T47D (cell line): ENCODE measurements around the gene ZYG11B.
"Not testable (repeated sequence)": the region's sequence is repeated elsewhere in the genome, so short reads cannot be mapped to it uniquely, and the experiment has no call there.

ENCODE experiments used
- DNase-seq, 2 experiments: peaks; one replicate each; pipeline versions ENCODE4 v3.0.0 to v3.0.0-alpha.2; 2011 to 2012; ENCODE audit warnings: low read depth in 1 of 2, low spot score in 1 of 2
- JUND ChIP-seq: IDR thresholded peaks from 2 replicates; pipeline ENCODE4 v1.6.1; 2012; ENCODE audit warnings: low read depth
- in situ Hi-C: cut with HindIII; loops from 2 replicates; pipeline ENCODE4 v1.10.0; 2016; ENCODE audit warnings: low sequenced_read_pairs, low pct_unique_long_range_greater_than_20kb

Gene ZYG11B

DNA sequence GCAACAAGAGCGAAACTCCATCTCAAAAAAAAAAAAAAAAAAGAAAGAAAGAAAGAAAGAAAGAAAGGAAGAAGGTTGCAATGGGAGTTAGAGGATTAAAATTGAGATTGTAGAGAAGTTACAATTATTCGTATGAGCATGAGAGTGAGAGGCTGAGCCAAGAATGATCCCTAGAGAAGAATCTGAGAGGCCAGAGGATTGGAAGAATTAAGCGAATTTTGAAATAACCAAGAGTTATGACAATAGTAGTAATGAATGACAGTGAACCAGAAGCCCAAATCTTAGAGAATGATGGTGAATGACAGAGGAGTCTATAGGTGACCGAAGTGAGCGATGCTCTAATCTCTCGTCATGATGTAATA lies 369 bp upstream of the ZYG11B start:
- no peak for TF ChIP-seq JUND
- DNase-seq, result no peak

GRCh38 chr1:52727114-52727586 lies 897 bp downstream of the ZYG11B start:
- DNase-seq, result no peak
- TF ChIP-seq JUND, result no peak

More for the DNA sequence above, 369 bp upstream of the ZYG11B start:
- in situ Hi-C loops, result no loop called here

DNA sequence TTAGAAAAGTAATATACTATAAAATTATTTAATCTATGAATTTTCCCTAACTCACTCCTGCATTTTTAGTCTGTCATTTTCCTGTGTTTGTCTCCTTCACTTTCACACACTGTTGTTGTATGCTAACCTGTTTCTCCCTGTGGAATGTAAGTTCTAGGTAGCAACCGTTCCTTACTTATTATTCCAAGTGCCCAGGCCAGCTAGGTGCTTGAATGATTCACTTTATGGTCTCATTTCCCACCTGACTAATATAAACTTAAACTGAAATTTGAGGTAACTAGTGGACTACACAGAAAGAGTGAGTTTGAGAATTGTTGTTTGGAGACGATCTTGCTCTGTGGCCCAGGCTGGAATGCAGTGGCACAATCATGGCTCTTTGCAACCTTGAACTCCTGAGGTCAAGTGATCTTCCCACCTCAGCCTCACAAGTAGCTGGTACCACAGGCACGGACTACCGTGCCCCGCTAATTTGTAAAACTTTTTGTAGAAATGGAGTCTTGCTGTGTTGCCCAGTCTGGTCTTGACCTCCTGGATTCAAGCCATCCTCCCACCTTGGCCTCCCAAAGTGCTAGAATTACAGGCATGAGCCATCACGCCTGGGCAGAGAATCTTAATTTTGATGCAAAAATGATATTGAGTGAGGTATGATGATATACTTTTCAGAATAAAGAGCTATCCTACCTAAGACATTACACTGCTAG lies 1.9 kb downstream of the ZYG11B start:
- in situ Hi-C loops, result no loop called here
- no peak for DNase-seq
- TF ChIP-seq JUND, result no peak

More at GRCh38 chr1:52727114-52727586, 897 bp downstream of the ZYG11B start:
- in situ Hi-C loops, result no loop called here

DNA sequence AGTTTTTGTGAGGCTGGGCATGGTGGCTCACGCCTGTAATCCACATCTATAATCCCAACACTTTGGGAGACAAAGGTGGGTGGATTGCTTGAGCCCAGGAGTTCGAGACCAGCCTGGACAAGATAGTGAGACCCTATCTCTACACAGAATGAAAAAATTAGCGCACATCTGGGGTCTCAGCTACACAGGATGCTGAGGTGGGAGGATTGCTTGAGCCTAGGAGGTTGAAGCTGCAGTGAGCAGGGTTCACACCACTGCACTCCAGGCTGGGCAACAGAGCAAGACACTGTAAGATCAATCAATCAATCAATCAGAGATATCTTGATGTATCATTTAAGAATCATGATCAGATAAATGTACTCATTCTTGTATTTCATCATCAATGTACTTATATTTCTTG lies 7.1 kb downstream of the ZYG11B start:
- in situ Hi-C loops, result no loop called here
- DNase-seq, result no peak
- TF ChIP-seq JUND, result no peak

DNA sequence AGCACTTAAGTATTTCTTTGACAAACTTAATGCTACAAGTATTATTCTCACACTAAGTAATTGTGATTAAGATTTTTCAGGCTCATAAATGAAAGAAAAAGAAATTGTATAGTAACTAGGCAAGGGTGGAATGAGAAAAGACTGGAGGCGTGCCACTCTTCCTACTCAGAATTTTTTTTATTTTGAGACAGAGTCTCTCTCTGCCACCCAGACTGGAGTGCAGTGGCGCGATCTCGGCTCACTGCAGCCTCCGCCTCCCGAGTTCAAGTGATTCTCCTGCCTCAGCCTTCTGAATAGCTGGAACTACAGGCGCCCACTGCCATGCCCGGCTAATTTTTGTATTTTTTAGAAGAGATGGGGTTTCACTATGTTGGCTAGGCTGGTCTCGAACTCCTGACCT lies 9.1 kb downstream of the ZYG11B start:
- in situ Hi-C loops, DNase-seq: not testable (repeated sequence)

- DNase-seq, result no peak
- no peak for TF ChIP-seq JUND
- in situ Hi-C loops, result no loop called here
These were observed 11.9 kb downstream of the ZYG11B start for GRCh38 chr1:52738148-52738547.

DNA sequence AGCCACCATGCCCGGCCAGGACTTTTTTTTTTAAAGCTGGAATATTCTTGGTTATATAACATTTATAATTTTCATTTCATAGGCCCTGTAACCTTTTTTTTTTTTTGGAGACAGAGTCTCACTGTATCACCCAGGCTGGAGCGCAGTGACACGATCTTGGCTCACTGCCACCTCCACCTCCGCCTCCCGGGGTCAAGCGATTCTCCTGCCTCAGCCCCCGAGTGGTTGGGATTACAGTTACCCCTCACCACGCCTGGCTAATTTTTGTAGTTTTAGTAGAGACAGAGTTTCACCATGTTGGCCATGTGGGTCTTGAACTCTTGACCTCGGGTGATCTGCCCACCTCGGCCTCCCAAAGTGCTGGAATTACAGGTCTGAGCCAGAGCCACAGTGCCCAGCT lies 12.6 kb downstream of the ZYG11B start:
- in situ Hi-C loops, result no loop called here
- no peak for TF ChIP-seq JUND
- DNase-seq, result no peak

DNA sequence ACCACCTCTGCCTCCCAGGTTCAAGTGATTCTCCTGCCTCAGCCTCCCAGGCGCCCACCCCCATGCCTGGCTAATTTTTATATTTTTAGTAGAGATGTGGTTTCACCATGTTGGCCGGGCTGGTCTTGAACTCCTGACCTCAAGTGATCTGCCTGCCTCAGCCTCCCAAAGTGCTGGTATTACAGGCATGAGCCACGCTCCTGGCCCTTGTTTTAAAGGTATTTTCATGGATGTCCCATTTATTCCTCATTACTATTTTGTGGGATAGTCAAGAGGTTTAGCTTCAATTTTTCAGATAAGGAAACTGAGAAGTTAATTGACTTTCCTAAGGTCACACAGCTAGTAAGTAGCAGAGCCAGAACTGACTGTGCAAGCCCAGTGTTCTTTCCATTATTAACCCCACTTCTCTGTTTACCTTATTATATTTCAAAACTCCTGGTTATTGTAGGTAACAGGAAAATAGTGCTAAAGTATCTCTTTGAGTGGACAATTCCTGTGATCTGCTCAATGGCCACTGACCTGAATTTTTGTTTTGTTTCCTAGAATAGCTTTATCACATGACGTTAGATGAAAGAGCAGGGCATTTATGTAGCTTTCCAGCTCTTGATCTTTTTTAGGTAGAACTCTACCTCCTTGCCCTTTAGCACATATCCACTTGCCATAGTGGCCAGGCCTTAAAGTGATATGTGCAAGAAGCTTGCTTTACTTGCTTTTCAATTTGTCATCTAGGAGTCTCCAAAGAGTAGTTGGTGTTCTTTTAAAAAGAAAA lies 13.6 kb downstream of the ZYG11B start:
- DNase-seq, result no peak
- no peak for TF ChIP-seq JUND
- in situ Hi-C loops, result no loop called here

DNA sequence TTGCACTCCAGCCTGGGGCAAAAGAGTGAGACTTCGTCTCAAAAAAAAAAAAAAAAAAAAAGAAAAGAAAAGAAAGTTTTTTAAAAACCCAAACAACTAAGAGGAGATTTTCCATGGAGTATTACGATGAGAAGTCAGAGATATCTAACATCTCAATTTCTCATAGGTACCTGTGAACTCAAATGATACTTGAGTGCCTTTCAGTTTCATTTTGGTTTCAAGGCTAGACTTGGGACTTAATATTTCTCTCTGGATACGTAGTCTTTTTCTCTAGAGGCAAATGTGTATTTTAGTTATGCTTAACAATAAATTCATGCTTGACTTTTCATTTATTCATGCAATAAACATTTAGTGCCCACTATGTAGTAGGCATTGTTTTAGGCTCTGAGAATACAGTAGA lies 15.0 kb downstream of the ZYG11B start:
- DNase-seq, result no peak
- no peak for TF ChIP-seq JUND
- in situ Hi-C loops, result no loop called here

- no peak for DNase-seq
- TF ChIP-seq JUND, result no peak
- in situ Hi-C loops, result no loop called here
These were observed 19.9 kb downstream of the ZYG11B start for GRCh38 chr1:52746189-52746588.

DNA sequence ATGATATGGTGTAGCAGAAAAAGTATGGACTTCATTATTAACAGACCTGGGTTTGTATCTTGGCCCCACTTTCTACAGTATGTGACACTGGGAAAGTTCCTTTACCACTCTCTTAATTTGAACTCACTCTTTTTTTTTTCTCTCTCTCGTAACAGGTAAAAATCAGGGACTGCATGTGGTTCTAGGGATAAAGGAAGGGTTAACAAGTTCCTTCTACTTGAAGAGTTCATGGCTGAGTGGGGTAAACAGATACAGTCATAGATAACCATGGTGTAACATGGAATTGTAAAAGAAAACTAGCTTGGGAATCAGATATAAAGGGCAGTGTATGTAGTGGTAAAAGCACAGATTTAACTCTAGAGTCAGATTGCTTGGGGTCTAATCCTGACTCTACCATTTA lies 21.2 kb downstream of the ZYG11B start:
- DNase-seq, result no peak
- TF ChIP-seq JUND, result no peak
- in situ Hi-C loops, result no loop called here

DNA sequence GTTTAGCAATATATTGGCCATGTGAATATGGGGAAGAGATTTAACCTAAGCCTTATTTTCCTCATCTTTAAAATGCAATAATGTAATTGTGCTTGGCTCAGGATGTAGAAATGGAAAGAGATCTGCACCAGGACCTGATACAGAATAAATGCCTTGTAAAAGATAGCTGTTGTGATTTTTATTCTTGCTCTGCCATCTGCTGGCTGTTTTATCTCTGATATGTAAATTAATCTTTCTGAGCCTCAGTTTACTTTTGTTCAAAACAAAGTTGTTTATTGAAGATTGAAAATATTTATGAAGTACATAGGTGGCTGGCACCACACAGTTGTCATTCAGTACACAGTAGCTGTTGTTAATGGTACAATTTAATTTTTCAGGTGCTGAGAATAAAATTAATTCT lies 21.9 kb downstream of the ZYG11B start:
- in situ Hi-C loops, result no loop called here
- DNase-seq, result no peak
- TF ChIP-seq JUND, result no peak

- DNase-seq, in situ Hi-C loops: not testable (repeated sequence)
These were observed 23.2 kb downstream of the ZYG11B start for GRCh38 chr1:52749496-52749895.

- in situ Hi-C loops, DNase-seq: not testable (repeated sequence)
These were observed 23.9 kb downstream of the ZYG11B start for GRCh38 chr1:52750139-52750538.
